H9 (cell line): ENCODE data around the gene FHIT. TPM values are rescaled to one million over a fixed set of nuclear protein-coding genes. Genes with fewer than 3 reads are reported as not detected.

ENCODE experiments used
- DNase-seq: peaks from one replicate; pipeline ENCODE4 v3.0.0-alpha.2; 2017
- H2AFZ ChIP-seq: one replicate; pipeline ENCODE4 v1.6.1; 2013; ENCODE audit warnings: mild to moderate bottlenecking, low read length, control low read depth, moderate library complexity
- H2AK5ac ChIP-seq: 2 replicates; pipeline ENCODE4 v1.6.1; 2013; ENCODE audit warnings: low read length, control low read depth, mixed read lengths; ENCODE audit not compliant: insufficient read length
- H2BK120ac ChIP-seq: one replicate; pipeline ENCODE4 v1.6.1; 2013; ENCODE audit warnings: low read depth, mild to moderate bottlenecking, low read length, control low read depth, inconsistent platforms; ENCODE audit not compliant: poor library complexity, severe bottlenecking
- H2BK12ac ChIP-seq: 2 replicates; pipeline ENCODE4 v1.6.1; 2013; ENCODE audit warnings: low read length, control low read depth, mixed read lengths, low read depth; ENCODE audit not compliant: insufficient read length
- H2BK15ac ChIP-seq: 2 replicates; pipeline ENCODE4 v1.6.1; 2013; ENCODE audit warnings: low read depth, low read length, control low read depth
- H2BK20ac ChIP-seq: one replicate; pipeline ENCODE4 v1.6.1; 2013; ENCODE audit warnings: low read depth, mild to moderate bottlenecking, low read length, control low read depth, inconsistent platforms; ENCODE audit not compliant: poor library complexity, severe bottlenecking
- H2BK5ac ChIP-seq: 2 replicates; pipeline ENCODE4 v1.6.1; 2013; ENCODE audit warnings: low read length, control low read depth, mixed read lengths; ENCODE audit not compliant: insufficient read length
- H3K14ac ChIP-seq: 2 replicates; pipeline ENCODE4 v1.6.1; 2013; ENCODE audit warnings: low read length, control low read depth; ENCODE audit not compliant: insufficient read depth
- H3K18ac ChIP-seq: 2 replicates; pipeline ENCODE4 v1.6.1; 2013; ENCODE audit warnings: low read depth, mild to moderate bottlenecking, mixed read lengths, low read length, control low read depth; ENCODE audit not compliant: insufficient read length
- H3K23ac ChIP-seq: 2 replicates; pipeline ENCODE4 v1.6.1; 2013; ENCODE audit warnings: low read length, control low read depth, mixed read lengths, low read depth; ENCODE audit not compliant: insufficient read length
- H3K23me2 ChIP-seq: 2 replicates; pipeline ENCODE4 v1.6.1; 2013; ENCODE audit warnings: low read depth, mild to moderate bottlenecking, mixed read lengths, low read length, control low read depth; ENCODE audit not compliant: insufficient read length, poor library complexity, severe bottlenecking
- H3K27ac ChIP-seq: 2 replicates; pipeline ENCODE4 v1.5.1; 2013; ENCODE audit warnings: low read length, control low read depth, mixed read lengths, low read depth; ENCODE audit not compliant: insufficient read length
- H3K27me3 ChIP-seq: 2 replicates; pipeline ENCODE4 v1.6.1; 2013; ENCODE audit warnings: low read length, control low read depth, inconsistent platforms; ENCODE audit not compliant: insufficient read depth
- H3K4ac ChIP-seq: 2 replicates; pipeline ENCODE4 v1.6.1; 2013; ENCODE audit warnings: low read depth, mild to moderate bottlenecking, control low read depth, inconsistent platforms, low read length, moderate library complexity
- H3K4me1 ChIP-seq: 2 replicates; pipeline ENCODE4 v1.6.1; 2013; ENCODE audit warnings: low read length, control low read depth, inconsistent platforms; ENCODE audit not compliant: insufficient read depth
- H3K4me2 ChIP-seq: 2 replicates; pipeline ENCODE4 v1.6.1; 2013; ENCODE audit warnings: low read length, control low read depth, mixed read lengths; ENCODE audit not compliant: insufficient read length, insufficient read depth
- H3K56ac ChIP-seq: 2 replicates; pipeline ENCODE4 v1.6.1; 2013; ENCODE audit warnings: low read depth, mild to moderate bottlenecking, mixed read lengths, low read length, control low read depth; ENCODE audit not compliant: insufficient read length
- H3K79me1 ChIP-seq: 2 replicates; pipeline ENCODE4 v1.6.1; 2013; ENCODE audit warnings: low read depth, mild to moderate bottlenecking, moderate library complexity, low read length, control low read depth, inconsistent platforms; ENCODE audit not compliant: insufficient read depth, poor library complexity, severe bottlenecking
- H3K79me2 ChIP-seq: 2 replicates; pipeline ENCODE4 v1.6.1; 2013; ENCODE audit warnings: low read length, control low read depth, inconsistent platforms; ENCODE audit not compliant: insufficient read depth
- H3K9ac ChIP-seq: 2 replicates; pipeline ENCODE4 v1.6.1; 2013; ENCODE audit warnings: low read length, control low read depth, mixed read lengths; ENCODE audit not compliant: insufficient read length; ENCODE audit errors: extremely low read depth
- H3K9me3 ChIP-seq: one replicate; pipeline ENCODE4 v1.6.1; 2013; ENCODE audit warnings: low read depth, low read length, inconsistent platforms; ENCODE audit not compliant: control insufficient read depth
- H3T11ph ChIP-seq: one replicate; pipeline ENCODE4 v1.6.1; 2013; ENCODE audit warnings: mild to moderate bottlenecking, low read length, control low read depth, inconsistent platforms
- H4K20me1 ChIP-seq: one replicate; pipeline ENCODE4 v1.6.1; 2013; ENCODE audit not compliant: control insufficient read depth, insufficient read length, insufficient read depth
- H4K5ac ChIP-seq: 2 replicates; pipeline ENCODE4 v1.6.1; 2013; ENCODE audit warnings: low read depth, mild to moderate bottlenecking, mixed read lengths, low read length, control low read depth; ENCODE audit not compliant: insufficient read length
- H4K8ac ChIP-seq: replicated peaks from 2 replicates; pipeline ENCODE4 v1.6.1; 2013; ENCODE audit warnings: low read length, control low read depth, mixed read lengths, low read depth; ENCODE audit not compliant: insufficient read length
- H4K91ac ChIP-seq: 2 replicates; pipeline ENCODE4 v1.6.1; 2013; ENCODE audit warnings: low read depth, mild to moderate bottlenecking, moderate library complexity, mixed read lengths, low read length, control low read depth; ENCODE audit not compliant: insufficient read length
- H3K27ac Mint-ChIP-seq, 3 experiments: 2 replicates in 2 of 3; 3 replicates in 1 of 3; pipeline ENCODE4 v1.8.0; 2020 to 2021; ENCODE audit warnings: mixed read lengths in 3 of 3, mild to moderate bottlenecking in 1 of 3, moderate library complexity in 1 of 3
- H3K27me3 Mint-ChIP-seq: 2 replicates; pipeline ENCODE4 v1.8.0; 2021; ENCODE audit warnings: low read depth, mild to moderate bottlenecking, moderate library complexity, mixed read lengths
- H3K36me3 Mint-ChIP-seq, 3 experiments: 2 replicates in 2 of 3; 3 replicates in 1 of 3; pipeline ENCODE4 v1.8.0; 2020 to 2021; ENCODE audit warnings: low read depth in 3 of 3, mixed read lengths in 3 of 3; ENCODE audit not compliant: insufficient read depth in 1 of 3
- H3K4me1 Mint-ChIP-seq, 2 experiments: 2 replicates each; pipeline ENCODE4 v1.8.0; 2020; ENCODE audit warnings: mixed read lengths in 2 of 2
- H3K4me3 Mint-ChIP-seq, 2 experiments: 2 replicates in 1 of 2; 3 replicates in 1 of 2; pipeline ENCODE4 v1.8.0; 2020 to 2021; ENCODE audit warnings: mild to moderate bottlenecking in 2 of 2, mixed read lengths in 2 of 2, moderate library complexity in 1 of 2
- H3K9me3 Mint-ChIP-seq, 2 experiments: 2 replicates in 1 of 2; 3 replicates in 1 of 2; pipeline ENCODE4 v1.8.0; 2020; ENCODE audit warnings: mild to moderate bottlenecking in 2 of 2, mixed read lengths in 2 of 2, moderate library complexity in 1 of 2
- total RNA-seq: library from RNA; stranded (reverse); gene quantifications from 2 replicates; pipeline ENCODE4 v1.2.1, GENCODE V29; 2021
- TF ChIP-seq, protein P1 (sequence below): fragments of 200-600 bp; sonication (generic); conservative IDR thresholded peaks from 3 replicates; pipeline ENCODE4 v1.8.0; 2021; ENCODE audit warnings: antibody characterized with exemption, mild to moderate bottlenecking

Gene FHIT
- total RNA-seq, 1 experiment from 2014 or later = 3.0 TPM

DNA sequence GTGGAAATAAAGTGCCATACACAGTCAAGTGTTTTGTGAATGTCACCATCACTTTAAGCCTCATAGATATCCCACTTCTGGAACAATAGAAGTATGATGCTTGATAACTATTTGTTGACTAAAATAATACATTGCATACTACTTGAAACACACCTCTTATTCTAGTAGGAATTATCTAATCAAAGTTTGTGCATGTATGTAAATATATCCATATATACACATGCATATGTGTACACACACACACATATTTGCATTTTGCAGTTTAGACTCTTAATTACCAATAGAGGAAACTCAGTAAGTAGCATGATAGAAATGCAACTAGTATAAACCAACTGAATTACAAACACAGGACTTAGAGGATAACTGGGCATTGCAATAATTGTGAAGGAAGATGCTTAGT is 1084.1 kb downstream of the FHIT start:
- Mint-ChIP-seq H3K36me3 (no peaks in the 10 kb centered on the region), H3K9me3 (no peaks in the 10 kb centered on the region), H3K4me3 (no peak overlapping the region), H3K27ac (no peak overlapping the region), H3K4me1 (no peaks in the 10 kb centered on the region), H3K27me3 (no peaks in the 10 kb centered on the region)
- Histone ChIP-seq H2BK20ac (no peak overlapping the region), H3K9ac (no peak overlapping the region), H3K4me1 (no peaks in the 10 kb centered on the region), H2BK5ac (no peak overlapping the region), H2BK15ac (no peak overlapping the region), H3K14ac (no peak overlapping the region), H3K27me3 (no peaks in the 10 kb centered on the region), H3K18ac (no peak overlapping the region), H3K56ac (no peak overlapping the region), H3K9me3 (no peaks in the 10 kb centered on the region), H4K5ac (no peak overlapping the region), H4K8ac (no peak overlapping the region), H3K4ac (no peak overlapping the region), H2BK12ac (no peak overlapping the region), H3K79me1 (no peaks in the 10 kb centered on the region), H4K20me1 (no peaks in the 10 kb centered on the region), H3K27ac (no peak overlapping the region), H2BK120ac (no peak overlapping the region), H3K79me2 (no peaks in the 10 kb centered on the region), H4K91ac (no peak overlapping the region), H3K23me2 (no peaks in the 10 kb centered on the region), H2AK5ac (no peak overlapping the region), H3K23ac (no peak overlapping the region), H3T11ph (no peak overlapping the region), H2AFZ (no peak overlapping the region), H3K4me2 (no peak overlapping the region)
- no peak for DNase-seq
- TF ChIP-seq, protein P1, sequence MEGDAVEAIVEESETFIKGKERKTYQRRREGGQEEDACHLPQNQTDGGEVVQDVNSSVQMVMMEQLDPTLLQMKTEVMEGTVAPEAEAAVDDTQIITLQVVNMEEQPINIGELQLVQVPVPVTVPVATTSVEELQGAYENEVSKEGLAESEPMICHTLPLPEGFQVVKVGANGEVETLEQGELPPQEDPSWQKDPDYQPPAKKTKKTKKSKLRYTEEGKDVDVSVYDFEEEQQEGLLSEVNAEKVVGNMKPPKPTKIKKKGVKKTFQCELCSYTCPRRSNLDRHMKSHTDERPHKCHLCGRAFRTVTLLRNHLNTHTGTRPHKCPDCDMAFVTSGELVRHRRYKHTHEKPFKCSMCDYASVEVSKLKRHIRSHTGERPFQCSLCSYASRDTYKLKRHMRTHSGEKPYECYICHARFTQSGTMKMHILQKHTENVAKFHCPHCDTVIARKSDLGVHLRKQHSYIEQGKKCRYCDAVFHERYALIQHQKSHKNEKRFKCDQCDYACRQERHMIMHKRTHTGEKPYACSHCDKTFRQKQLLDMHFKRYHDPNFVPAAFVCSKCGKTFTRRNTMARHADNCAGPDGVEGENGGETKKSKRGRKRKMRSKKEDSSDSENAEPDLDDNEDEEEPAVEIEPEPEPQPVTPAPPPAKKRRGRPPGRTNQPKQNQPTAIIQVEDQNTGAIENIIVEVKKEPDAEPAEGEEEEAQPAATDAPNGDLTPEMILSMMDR = no peak
